Cardiac fibroblast (primary cell): ENCODE data around the gene NHSL2.
A peak's percentile ranks its signal among the peaks of the same experiment; 100 is the strongest.

Experiments
- DNase-seq, 2 donors: peaks; one replicate each; pipeline versions ENCODE4 v3.0.0 to v3.0.0-alpha.2; 2010; ENCODE audit warnings: low read depth in 2 of 2
- H3K4me3 ChIP-seq, 2 donors: replicated peaks in 1 of 2; 1 replicate in 1 of 2; 2 replicates in 1 of 2; pipeline ENCODE4 v1.5.1; 2011; ENCODE audit warnings: low read depth in 2 of 2, low read length in 2 of 2, mild to moderate bottlenecking in 2 of 2, moderate library complexity in 1 of 2
- CTCF ChIP-seq: IDR thresholded peaks from one replicate; pipeline ENCODE4 v1.5.1; 2011; ENCODE audit warnings: low read depth, mild to moderate bottlenecking, low read length, inconsistent platforms

Gene NHSL2

DNA sequence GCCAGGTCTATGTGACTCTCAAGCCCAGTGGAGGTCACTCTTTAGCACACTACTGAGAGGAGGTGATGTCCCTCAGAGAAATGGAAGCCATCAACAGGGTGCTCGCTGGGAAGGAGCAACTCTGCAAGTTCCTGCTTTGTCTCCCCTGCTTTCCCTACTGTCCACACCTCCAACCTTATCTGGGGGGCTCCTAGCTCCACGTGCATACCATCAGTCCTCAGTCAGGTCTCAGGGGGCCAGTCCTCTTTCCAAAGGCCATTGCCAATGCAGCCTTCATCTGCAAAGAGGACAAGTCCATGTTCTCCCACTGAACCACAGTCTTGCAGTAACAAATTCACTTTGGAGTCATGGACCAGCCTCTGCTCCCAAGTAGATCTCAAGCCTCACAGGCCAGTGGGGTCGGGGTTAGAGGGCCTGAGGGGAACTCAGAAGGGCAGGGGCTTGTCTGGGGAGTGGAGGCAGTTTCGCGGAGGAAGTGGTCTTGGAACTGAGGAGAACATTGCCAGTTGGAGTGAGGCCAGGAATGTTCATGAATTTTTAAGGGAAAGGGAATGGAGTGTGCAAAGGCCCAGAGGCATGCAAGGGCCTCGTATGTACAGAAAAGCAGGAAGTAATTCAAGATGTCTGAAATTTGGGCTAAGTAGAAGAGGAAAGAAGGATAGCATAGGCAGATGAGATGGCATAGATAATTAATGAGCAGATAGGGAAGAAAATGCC lies 212.1 kb downstream of the NHSL2 start:
- no peak for TF ChIP-seq CTCF
- no peak overlapping the region for H3K4me3 ChIP-seq

GRCh38 chrX:72123471-72124185 lies 213.0 kb downstream of the NHSL2 start:
- H3K4me3 ChIP-seq: no peak overlapping the region
- TF ChIP-seq CTCF: no peak
- peak; percentile 34 to 69 for DNase-seq

More for the DNA sequence above, 212.1 kb downstream of the NHSL2 start:
- no peak for DNase-seq

DNA sequence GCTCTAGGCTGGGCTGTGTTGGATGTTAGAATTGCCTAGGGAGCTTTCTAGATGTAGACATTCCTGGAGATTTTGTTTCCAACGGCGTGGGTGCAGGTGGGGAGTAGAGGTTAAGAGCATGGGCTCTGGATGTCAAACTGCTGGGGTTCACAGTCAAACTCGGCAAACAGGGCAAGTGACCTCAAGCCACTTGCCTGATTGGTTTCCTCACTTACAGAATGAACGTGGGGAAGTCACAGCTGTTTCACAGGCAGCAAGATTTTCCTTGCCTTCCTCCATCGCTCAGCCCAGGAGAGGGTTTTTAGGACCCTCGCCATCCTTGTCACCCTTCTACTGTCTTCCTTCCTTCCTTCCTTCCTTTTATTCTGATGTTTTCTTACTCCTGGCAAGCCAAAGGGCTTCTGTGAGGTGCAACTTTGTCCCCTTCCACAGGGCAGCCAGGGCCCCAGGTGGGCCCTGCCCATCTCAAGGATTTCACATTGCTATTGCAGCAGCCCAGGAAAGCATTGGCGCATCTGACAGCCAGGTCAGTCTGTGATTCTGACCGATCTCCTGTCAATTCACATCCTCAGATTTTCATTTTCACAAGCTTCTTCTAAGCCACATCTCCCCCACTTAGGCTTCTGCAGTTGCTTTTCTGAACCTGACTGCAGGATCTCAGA lies 214.0 kb downstream of the NHSL2 start:
- H3K4me3 ChIP-seq: no peak overlapping the region
- no peak for TF ChIP-seq CTCF
- no peak for DNase-seq

DNA sequence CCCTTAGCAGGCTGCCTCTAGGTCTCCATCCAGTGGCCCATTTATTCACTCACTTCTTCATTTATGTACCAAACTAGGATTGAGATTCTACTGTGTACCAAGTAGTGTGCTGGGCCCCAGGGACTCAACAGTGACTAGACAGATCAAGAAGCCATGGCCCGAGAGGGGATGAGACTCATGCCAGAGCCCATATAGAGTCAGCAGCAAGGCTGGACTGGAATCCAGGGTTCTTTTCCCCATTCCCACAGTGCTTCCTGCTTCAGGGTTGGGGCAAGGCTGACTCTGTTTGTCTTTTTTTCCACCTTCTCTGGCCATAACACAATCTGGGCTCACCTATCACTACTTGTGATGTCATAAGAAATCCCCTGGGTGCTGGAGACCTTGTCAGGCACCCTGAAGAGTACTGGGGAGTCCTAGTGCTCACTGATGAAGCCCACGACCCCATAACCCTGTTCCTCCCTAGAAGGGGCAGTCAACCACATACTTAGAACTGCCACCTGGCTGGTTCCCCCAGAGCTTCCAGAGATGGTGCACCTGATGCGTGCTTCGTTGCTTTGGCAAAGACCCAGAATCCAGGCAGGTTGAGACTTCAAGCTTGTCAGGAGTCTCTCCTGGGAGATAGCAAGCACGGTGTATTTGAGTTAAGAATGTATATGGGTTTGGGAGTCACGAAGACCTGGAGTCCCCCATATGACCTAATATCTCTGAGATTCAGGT lies 214.8 kb downstream of the NHSL2 start:
- DNase-seq: no peak
- no peak overlapping the region for H3K4me3 ChIP-seq
- no peak for TF ChIP-seq CTCF

GRCh38 chrX:72126048-72126415 lies 215.4 kb downstream of the NHSL2 start:
- DNase-seq: peak; percentile 14 to 33

More at GRCh38 chrX:72126048-72126415, 215.4 kb downstream of the NHSL2 start:
- no peak for TF ChIP-seq CTCF
- H3K4me3 ChIP-seq: no peak overlapping the region
